ENCODE results near the gene CFDP1.

- no peak for TF ChIP-seq CTCF (IDR thresholded peaks at IDR 0.05; ENCODE audit: low read length)
- no peak for TF ChIP-seq EZH2 (IDR thresholded peaks at IDR 0.05; ENCODE audit: borderline replicate concordance, low read length)
Measured at GRCh38 chr16:75309156-75309555, 124.1 kb downstream of the CFDP1 start.

Data from OCI-LY1 (cell line).